ENCODE results near the gene CLIC4. TPM values are rescaled to one million over a fixed set of nuclear protein-coding genes. Genes with fewer than 3 reads are reported as not detected.

Gene CLIC4
- total and polyA plus RNA-seq, 2 experiments from 2014 or later, result 92.5 to 308 TPM

- H4K20me1 ChIP-seq (replicated peaks; ENCODE audit: insufficient read depth), result no peaks in the 10 kb centered on the region
- H3K4me3 Mint-ChIP-seq, result no peak overlapping the region
- H3K9me2 ChIP-seq (ENCODE audit: insufficient read depth), result no peaks in the 10 kb centered on the region
- H3K4me1 Mint-ChIP-seq, result peaks cover 3% of the 10 kb centered on the region; the same call in 2 of the 3 replicates
- no peak overlapping the region for H3K27ac Mint-ChIP-seq
- no peak overlapping the region for H3K4me3 ChIP-seq
- no peak overlapping the region for H3K4me2 ChIP-seq
- H3K27ac ChIP-seq (ENCODE audit: low read depth), result no peak overlapping the region
- no peaks in the 10 kb centered on the region for H3K9me3 Mint-ChIP-seq
- no peak for DNase-seq (ENCODE audit: low spot score)
- no peaks in the 10 kb centered on the region for H3F3A ChIP-seq (replicated peaks; ENCODE audit: low read depth)
- H2AFZ ChIP-seq, result no peak overlapping the region
- H3K36me3 ChIP-seq (ENCODE audit: insufficient read depth), result no peaks in the 10 kb centered on the region
- peaks cover 13% of the 10 kb centered on the region for H3K27me3 ChIP-seq (ENCODE audit: insufficient read depth)
- H3K27me3 Mint-ChIP-seq (ENCODE audit: insufficient read depth, low read depth, poor library complexity), result peaks cover 12% of the 10 kb centered on the region
- H3K36me3 Mint-ChIP-seq (ENCODE audit: low read depth), result no peaks in the 10 kb centered on the region
- TF ChIP-seq CTCF (conservative IDR thresholded peaks at IDR 0.05; ENCODE audit: low read depth in 2 of 2) (no peak), JUNB (IDR thresholded peaks at IDR 0.05; ENCODE audit: unreplicated experiment) (no peak), ZNF331 (CRISPR knock-in tag; IDR thresholded peaks at IDR 0.05; ENCODE audit: low read depth) (no peak), REST (IDR thresholded peaks at IDR 0.05; ENCODE audit: unreplicated experiment) (no peak), ZNF462 (CRISPR knock-in tag; IDR thresholded peaks at IDR 0.05) (no peak), ZNF114 (CRISPR knock-in tag; IDR thresholded peaks at IDR 0.05) (no peak), NANOG (IDR thresholded peaks at IDR 0.05; ENCODE audit: borderline replicate concordance) (no peak), EZH2phosphoT487 (IDR thresholded peaks at IDR 0.05; ENCODE audit: unreplicated experiment) (no peak), ETS1 (IDR thresholded peaks at IDR 0.05) (no peak), EZH2 (IDR thresholded peaks at IDR 0.05; ENCODE audit: low read depth, unreplicated experiment) (no peak), POLR2AphosphoS5 (IDR thresholded peaks at IDR 0.05; ENCODE audit: low read depth) (no peak), STAT1 (IDR thresholded peaks at IDR 0.05; ENCODE audit: unreplicated experiment) (no peak), CREB1 (CRISPR knock-in tag; IDR thresholded peaks at IDR 0.05; ENCODE audit: low read depth) (no peak)
- no peaks in the 10 kb centered on the region for H3K4me1 ChIP-seq (ENCODE audit: insufficient read depth)
- no peaks in the 10 kb centered on the region for H3K79me2 ChIP-seq (replicated peaks; ENCODE audit: insufficient read depth)
- ATAC-seq, result no peak
Observed at GRCh38 chr1:24853649-24854048, 108.4 kb downstream of the CLIC4 start.

All from GM23338 (cell line).